SU-DHL-6 (cell line): Measurements from ENCODE around the gene REEP3.

Source experiments
- H2AFZ ChIP-seq: fragments of 200-600 bp; sonication (generic); 2 replicates; pipeline ENCODE4 v1.6.1; 2014; ENCODE audit warnings: low read depth, mild to moderate bottlenecking, moderate library complexity, mixed read lengths, antibody characterized with exemption, low read length; ENCODE audit not compliant: severe bottlenecking
- H3F3A ChIP-seq: fragments of 200-600 bp; shearing (Covaris generic); 2 replicates; pipeline ENCODE4 v1.6.0; 2016; ENCODE audit warnings: antibody characterized with exemption, mild to moderate bottlenecking; ENCODE audit not compliant: insufficient read depth
- H3K27ac ChIP-seq: fragments of 200-600 bp; sonication (generic); 2 replicates; pipeline ENCODE4 v1.5.1; 2016; ENCODE audit warnings: low read depth, mild to moderate bottlenecking, low read length, moderate library complexity, mixed read lengths
- H3K27me3 ChIP-seq: fragments of 200-600 bp; sonication (generic), shearing (Covaris generic); 2 replicates; pipeline ENCODE4 v1.6.0; 2014; ENCODE audit warnings: mild to moderate bottlenecking, low read length
- H3K36me3 ChIP-seq: fragments of 200-600 bp; sonication (generic); 2 replicates; pipeline ENCODE4 v1.6.1; 2014; ENCODE audit warnings: mild to moderate bottlenecking, low read length, mixed read lengths
- H3K4me2 ChIP-seq: fragments of 300-600, 200-600 bp; shearing (Covaris generic), sonication (generic); 2 replicates; pipeline ENCODE4 v1.6.0; 2014; ENCODE audit warnings: low read length, low read depth, mild to moderate bottlenecking; ENCODE audit not compliant: poor library complexity, severe bottlenecking
- H3K4me3 ChIP-seq: fragments of 200-600 bp; sonication (generic); 2 replicates; pipeline ENCODE4 v1.5.1; 2014; ENCODE audit warnings: antibody characterized with exemption, low read length, mild to moderate bottlenecking, mixed read lengths; ENCODE audit not compliant: insufficient read depth, poor library complexity, severe bottlenecking
- H3K79me2 ChIP-seq: fragments of 200-600 bp; sonication (generic); 2 replicates; pipeline ENCODE4 v1.6.1; 2014; ENCODE audit warnings: mild to moderate bottlenecking, low read length, moderate library complexity; ENCODE audit not compliant: insufficient read depth
- H3K9ac ChIP-seq: fragments of 200-600 bp; sonication (generic); 2 replicates; pipeline ENCODE4 v1.7.0; 2014; ENCODE audit warnings: mild to moderate bottlenecking, low read length
- H3K9me2 ChIP-seq: fragments of 200-600 bp; sonication (generic); replicated peaks from 2 replicates; pipeline ENCODE4 v1.6.1; 2014; ENCODE audit warnings: low read length; ENCODE audit not compliant: insufficient read depth
- H3K9me3 ChIP-seq: fragments of 200-600 bp; sonication (generic); 2 replicates; pipeline ENCODE4 v1.6.1; 2014; ENCODE audit warnings: low read length, mixed read lengths; ENCODE audit not compliant: insufficient read depth
- H4K20me1 ChIP-seq: fragments of 200-600 bp; sonication (generic); 2 replicates; pipeline ENCODE4 v1.6.1; 2014; ENCODE audit warnings: low read depth, mild to moderate bottlenecking, antibody characterized with exemption, low read length, moderate library complexity, mixed read lengths
- EZH2phosphoT487 ChIP-seq: fragments of 200-600 bp; sonication (generic), shearing (Covaris generic); conservative IDR thresholded peaks from 2 replicates; pipeline ENCODE4 v1.6.1; 2018; ENCODE audit warnings: mild to moderate bottlenecking, antibody characterized with exemption, low read length, moderate library complexity, mixed read lengths
- TF ChIP-seq, protein P1 (sequence below): fragments of 200-600 bp; sonication (generic); IDR thresholded peaks from one replicate; pipeline ENCODE4 v1.5.1; 2017; ENCODE audit warnings: antibody characterized with exemption, mild to moderate bottlenecking, low read length, moderate library complexity; ENCODE audit not compliant: insufficient read depth, poor library complexity, severe bottlenecking

The REEP3 gene

DNA sequence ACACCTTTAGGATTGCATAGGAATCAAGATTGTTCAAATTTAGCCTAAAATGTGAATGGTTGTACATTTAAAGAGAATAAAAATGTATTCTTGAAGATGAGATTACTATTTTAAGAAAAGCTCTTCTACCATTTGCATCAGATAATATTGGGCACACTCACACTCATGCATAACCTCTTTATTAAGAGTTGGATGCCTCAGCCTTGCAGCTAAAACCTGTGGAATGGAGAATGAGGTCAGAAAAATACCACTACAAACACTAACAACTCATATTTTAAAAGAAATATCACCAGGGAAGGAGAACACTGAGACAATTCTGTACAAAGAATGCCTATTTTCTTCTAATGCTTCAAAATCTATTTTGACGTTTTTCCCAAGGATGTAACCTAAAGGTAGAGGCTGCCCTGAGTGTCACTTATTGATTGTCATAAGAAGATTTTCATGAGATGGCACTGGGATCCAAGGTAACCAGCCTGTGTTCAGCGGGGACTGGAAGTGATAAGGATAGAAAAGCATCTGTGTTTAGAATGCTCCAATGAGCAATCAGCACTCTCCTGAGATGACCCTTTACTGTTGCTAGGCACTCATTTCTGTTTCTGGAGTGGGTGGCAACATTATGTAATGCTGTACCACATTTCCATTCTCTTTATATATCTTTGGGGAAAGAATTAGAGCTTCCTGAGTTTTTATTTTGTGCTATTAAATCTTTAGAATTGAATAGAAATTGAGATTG, 26.6 kb downstream of the REEP3 start:
- Histone ChIP-seq H3K9ac (no peak overlapping the region), H3K79me2 (no peaks in the 10 kb centered on the region), H3K27me3 (no peaks in the 10 kb centered on the region), H2AFZ (no peak overlapping the region), H3K9me3 (no peaks in the 10 kb centered on the region), H4K20me1 (no peaks in the 10 kb centered on the region; the same call in 1 of the 2 replicates), H3K36me3 (no peaks in the 10 kb centered on the region), H3K4me3 (no peak overlapping the region), H3K9me2 (no peaks in the 10 kb centered on the region), H3F3A (no peaks in the 10 kb centered on the region), H3K4me2 (no peak overlapping the region), H3K27ac (no peak overlapping the region)
- TF ChIP-seq, protein P1, sequence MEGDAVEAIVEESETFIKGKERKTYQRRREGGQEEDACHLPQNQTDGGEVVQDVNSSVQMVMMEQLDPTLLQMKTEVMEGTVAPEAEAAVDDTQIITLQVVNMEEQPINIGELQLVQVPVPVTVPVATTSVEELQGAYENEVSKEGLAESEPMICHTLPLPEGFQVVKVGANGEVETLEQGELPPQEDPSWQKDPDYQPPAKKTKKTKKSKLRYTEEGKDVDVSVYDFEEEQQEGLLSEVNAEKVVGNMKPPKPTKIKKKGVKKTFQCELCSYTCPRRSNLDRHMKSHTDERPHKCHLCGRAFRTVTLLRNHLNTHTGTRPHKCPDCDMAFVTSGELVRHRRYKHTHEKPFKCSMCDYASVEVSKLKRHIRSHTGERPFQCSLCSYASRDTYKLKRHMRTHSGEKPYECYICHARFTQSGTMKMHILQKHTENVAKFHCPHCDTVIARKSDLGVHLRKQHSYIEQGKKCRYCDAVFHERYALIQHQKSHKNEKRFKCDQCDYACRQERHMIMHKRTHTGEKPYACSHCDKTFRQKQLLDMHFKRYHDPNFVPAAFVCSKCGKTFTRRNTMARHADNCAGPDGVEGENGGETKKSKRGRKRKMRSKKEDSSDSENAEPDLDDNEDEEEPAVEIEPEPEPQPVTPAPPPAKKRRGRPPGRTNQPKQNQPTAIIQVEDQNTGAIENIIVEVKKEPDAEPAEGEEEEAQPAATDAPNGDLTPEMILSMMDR = no peak
- no peak for TF ChIP-seq EZH2phosphoT487

DNA sequence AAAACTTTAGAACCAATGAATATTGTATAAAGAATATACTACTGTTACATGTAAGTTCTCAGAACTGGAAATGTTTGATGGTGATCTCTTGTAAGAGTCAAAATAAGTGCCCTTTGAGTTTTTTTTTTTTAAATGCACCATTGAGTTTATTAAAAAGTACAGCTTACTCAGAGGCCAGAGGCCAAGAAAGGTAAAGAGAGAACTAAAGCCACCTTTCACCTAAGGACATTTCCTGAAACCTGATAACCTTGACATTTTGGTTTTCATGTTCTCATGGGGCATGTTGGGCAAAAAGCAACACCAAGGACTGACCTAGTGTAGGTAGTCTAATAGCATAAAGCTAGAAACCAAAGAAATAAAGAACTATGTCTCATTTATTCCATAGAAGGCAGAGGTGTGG, 27.7 kb downstream of the REEP3 start:
- Histone ChIP-seq H3K9me3 (no peaks in the 10 kb centered on the region), H3K4me3 (no peak overlapping the region), H3K27me3 (no peaks in the 10 kb centered on the region), H2AFZ (no peak overlapping the region), H3K79me2 (no peaks in the 10 kb centered on the region), H3K4me2 (no peak overlapping the region), H4K20me1 (no peaks in the 10 kb centered on the region; the same call in 1 of the 2 replicates), H3K36me3 (no peaks in the 10 kb centered on the region), H3K9me2 (no peaks in the 10 kb centered on the region), H3K27ac (no peak overlapping the region), H3K9ac (no peak overlapping the region), H3F3A (no peaks in the 10 kb centered on the region)
- TF ChIP-seq, protein P1 = no peak
- no peak for TF ChIP-seq EZH2phosphoT487

DNA sequence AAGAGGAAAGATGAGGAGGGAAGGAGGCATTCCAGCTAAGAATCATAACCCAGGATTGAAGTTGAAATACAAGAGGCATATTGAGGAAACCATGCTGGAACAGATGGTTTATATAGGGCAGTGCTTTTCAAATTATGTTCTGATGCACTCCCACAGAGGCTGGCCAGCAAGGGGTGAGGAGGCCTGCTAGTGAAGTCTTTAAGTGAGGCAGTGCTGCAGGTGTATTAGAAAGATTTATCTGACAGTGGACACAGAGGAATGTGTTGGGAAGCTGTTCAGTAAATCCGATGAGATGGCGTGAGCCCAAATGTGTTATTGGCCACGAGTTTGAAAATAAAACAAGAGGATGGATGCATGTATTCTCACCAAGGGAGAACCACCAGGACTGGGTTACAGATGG, 28.6 kb downstream of the REEP3 start:
- no peaks in the 10 kb centered on the region for H3K27me3 ChIP-seq
- no peaks in the 10 kb centered on the region for H3K36me3 ChIP-seq
- no peak overlapping the region for H2AFZ ChIP-seq
- no peaks in the 10 kb centered on the region for H3K9me2 ChIP-seq
- H3K4me3 ChIP-seq = no peak overlapping the region
- no peak overlapping the region for H3K27ac ChIP-seq
- H3F3A ChIP-seq = no peaks in the 10 kb centered on the region; the same call in 1 of the 2 replicates
- H3K4me2 ChIP-seq = no peak overlapping the region
- no peak overlapping the region for H3K9ac ChIP-seq
- H3K79me2 ChIP-seq = no peaks in the 10 kb centered on the region
- no peaks in the 10 kb centered on the region; the same call in 1 of the 2 replicates for H4K20me1 ChIP-seq
- no peaks in the 10 kb centered on the region for H3K9me3 ChIP-seq
- TF ChIP-seq, protein P1 = no peak
- TF ChIP-seq EZH2phosphoT487 = no peak
